Measurements from ENCODE around the gene NXPE3. TPM values are rescaled to one million over a fixed set of nuclear protein-coding genes. Genes with fewer than 3 reads are reported as not detected.
A peak's percentile ranks its signal among the peaks of the same experiment; 100 is the strongest.

Gene NXPE3
- total RNA-seq, 1 donor from 2014 or later = 15.5 TPM

- no peak for DNase-seq (ENCODE audit: low read depth, low spot score)
These were observed 23.2 kb downstream of the NXPE3 start for GRCh38 chr3:101802179-101802578.

- peak; percentile 45 for DNase-seq (ENCODE audit: low read depth, low spot score)
These were observed 24.3 kb downstream of the NXPE3 start for GRCh38 chr3:101803173-101803782.

GRCh38 chr3:101803939-101804338 is 24.9 kb downstream of the NXPE3 start:
- DNase-seq (ENCODE audit: low read depth, low spot score) = no peak

GRCh38 chr3:101806491-101806890 is 27.5 kb downstream of the NXPE3 start:
- DNase-seq (ENCODE audit: low read depth, low spot score) = no peak

- DNase-seq (ENCODE audit: low read depth, low spot score) = no peak
These were observed 28.9 kb downstream of the NXPE3 start for GRCh38 chr3:101807888-101808287.

GRCh38 chr3:101809178-101810021 is 30.4 kb downstream of the NXPE3 start:
- no peak for DNase-seq (ENCODE audit: low read depth, low spot score)

- no peak for DNase-seq (ENCODE audit: low read depth, low spot score)
These were observed 31.0 kb downstream of the NXPE3 start for GRCh38 chr3:101810022-101810418.

- no peak for DNase-seq (ENCODE audit: low read depth, low spot score)
These were observed 32.9 kb downstream of the NXPE3 start for GRCh38 chr3:101811875-101812274.

- no peak for DNase-seq (ENCODE audit: low read depth, low spot score)
These were observed 33.9 kb downstream of the NXPE3 start for GRCh38 chr3:101812895-101813294.

GRCh38 chr3:101813817-101814440 is 34.9 kb downstream of the NXPE3 start:
- DNase-seq (ENCODE audit: low read depth, low spot score) = no peak

- DNase-seq (ENCODE audit: low read depth, low spot score) = no peak
These were observed 35.8 kb downstream of the NXPE3 start for GRCh38 chr3:101814835-101815234.

- DNase-seq (ENCODE audit: low read depth, low spot score) = no peak
These were observed 37.5 kb downstream of the NXPE3 start for GRCh38 chr3:101816215-101817149.

- no peak for DNase-seq (ENCODE audit: low read depth, low spot score)
These were observed 39.0 kb downstream of the NXPE3 start for GRCh38 chr3:101817992-101818391.

- DNase-seq (ENCODE audit: low read depth, low spot score) = no peak
These were observed 40.7 kb downstream of the NXPE3 start for GRCh38 chr3:101819649-101820206.

- DNase-seq (ENCODE audit: low read depth, low spot score) = no peak
These were observed 42.5 kb downstream of the NXPE3 start for GRCh38 chr3:101821503-101821902.

GRCh38 chr3:101823525-101823924 is 44.5 kb downstream of the NXPE3 start:
- DNase-seq (ENCODE audit: low read depth, low spot score) = no peak

- no peak for DNase-seq (ENCODE audit: low read depth, low spot score)
These were observed 45.7 kb downstream of the NXPE3 start for GRCh38 chr3:101824702-101825101.

GRCh38 chr3:101825904-101826445 is 47.0 kb downstream of the NXPE3 start:
- no peak for DNase-seq (ENCODE audit: low read depth, low spot score)

GRCh38 chr3:101827211-101828174 is 48.5 kb downstream of the NXPE3 start:
- DNase-seq (ENCODE audit: low read depth, low spot score) = peak; percentile 41

- DNase-seq (ENCODE audit: low read depth, low spot score) = no peak
These were observed 49.3 kb downstream of the NXPE3 start for GRCh38 chr3:101828276-101828675.
